Erythroblast (primary cell): ENCODE measurements around the gene LEUTX.

Source experiments
- GATA1 ChIP-seq: IDR thresholded peaks from 2 replicates; pipeline ENCODE4 v1.6.1; 2011; ENCODE audit warnings: low read depth, mild to moderate bottlenecking, control low read depth, low read length, moderate library complexity
- POLR2A ChIP-seq: IDR thresholded peaks from 2 replicates; pipeline ENCODE4 v1.6.1; 2011; ENCODE audit warnings: mild to moderate bottlenecking, low read length

GRCh38 chr19:39729594-39729993 lies 49.1 kb upstream of the LEUTX start:
- TF ChIP-seq POLR2A = no peak
- TF ChIP-seq GATA1 = no peak
